ENCODE data around the gene PAPPA2. TPM values are rescaled to one million over a fixed set of nuclear protein-coding genes. Genes with fewer than 3 reads are reported as not detected.

The PAPPA2 gene
- total RNA-seq, 4 donors from 2014 or later = 0.35 to 32.2 (median 1.1) TPM

GRCh38 chr1:176766779-176767178, 303.8 kb downstream of the PAPPA2 start:
- no peak for DNase-seq
- Histone ChIP-seq H3K4me3 (no peak overlapping the region), H3K9me3 (no peaks in the 10 kb centered on the region), H3K27me3 (no peaks in the 10 kb centered on the region), H3K36me3 (no peaks in the 10 kb centered on the region), H3K4me1 (no peaks in the 10 kb centered on the region), H3K27ac (no peak overlapping the region)
- TF ChIP-seq POLR2A (IDR thresholded peaks at IDR 0.05) (no peak), CTCF (IDR thresholded peaks at IDR 0.05) (no peak)

GRCh38 chr1:176767714-176768136, 304.8 kb downstream of the PAPPA2 start:
- H3K4me3 ChIP-seq = no peak overlapping the region
- no peaks in the 10 kb centered on the region for H3K9me3 ChIP-seq
- no peak overlapping the region for H3K27ac ChIP-seq
- DNase-seq = no peak
- no peaks in the 10 kb centered on the region for H3K27me3 ChIP-seq
- TF ChIP-seq POLR2A (IDR thresholded peaks at IDR 0.05) = no peak
- TF ChIP-seq CTCF (IDR thresholded peaks at IDR 0.05) = no peak
- no peaks in the 10 kb centered on the region for H3K4me1 ChIP-seq
- H3K36me3 ChIP-seq = no peaks in the 10 kb centered on the region

GRCh38 chr1:176768532-176768931, 305.6 kb downstream of the PAPPA2 start:
- no peak for DNase-seq
- no peaks in the 10 kb centered on the region for H3K27me3 ChIP-seq
- TF ChIP-seq CTCF (IDR thresholded peaks at IDR 0.05) (no peak), POLR2A (IDR thresholded peaks at IDR 0.05) (no peak)
- no peaks in the 10 kb centered on the region for H3K36me3 ChIP-seq
- H3K9me3 ChIP-seq = no peaks in the 10 kb centered on the region
- H3K27ac ChIP-seq = no peak overlapping the region
- H3K4me3 ChIP-seq = no peak overlapping the region
- H3K4me1 ChIP-seq = no peaks in the 10 kb centered on the region

- Histone ChIP-seq H3K27ac (no peak overlapping the region), H3K9me3 (no peaks in the 10 kb centered on the region), H3K36me3 (no peaks in the 10 kb centered on the region), H3K27me3 (no peaks in the 10 kb centered on the region), H3K4me1 (no peaks in the 10 kb centered on the region), H3K4me3 (no peak overlapping the region)
- no peak for TF ChIP-seq CTCF (IDR thresholded peaks at IDR 0.05)
- no peak for TF ChIP-seq POLR2A (IDR thresholded peaks at IDR 0.05)
- DNase-seq = no peak
These were observed 307.1 kb downstream of the PAPPA2 start for GRCh38 chr1:176770066-176770465.

- no peaks in the 10 kb centered on the region for H3K27me3 ChIP-seq
- no peak for TF ChIP-seq CTCF (IDR thresholded peaks at IDR 0.05)
- no peak for TF ChIP-seq POLR2A (IDR thresholded peaks at IDR 0.05)
- no peak overlapping the region for H3K4me3 ChIP-seq
- no peaks in the 10 kb centered on the region for H3K9me3 ChIP-seq
- no peaks in the 10 kb centered on the region for H3K36me3 ChIP-seq
- no peaks in the 10 kb centered on the region for H3K4me1 ChIP-seq
- no peak overlapping the region for H3K27ac ChIP-seq
- no peak for DNase-seq
These were observed 310.1 kb downstream of the PAPPA2 start for GRCh38 chr1:176773038-176773437.

- TF ChIP-seq POLR2A (IDR thresholded peaks at IDR 0.05) = no peak
- H3K4me3 ChIP-seq = no peak overlapping the region
These were observed 311.2 kb downstream of the PAPPA2 start for GRCh38 chr1:176774224-176774623.

More at GRCh38 chr1:176774224-176774623, 311.2 kb downstream of the PAPPA2 start:
- no peaks in the 10 kb centered on the region for H3K27me3 ChIP-seq
- no peaks in the 10 kb centered on the region for H3K4me1 ChIP-seq
- no peaks in the 10 kb centered on the region for H3K9me3 ChIP-seq
- no peak for DNase-seq
- H3K27ac ChIP-seq = no peak overlapping the region
- no peaks in the 10 kb centered on the region for H3K36me3 ChIP-seq
